ENCODE data around the gene ANKRD33. TPM values are rescaled to one million over a fixed set of nuclear protein-coding genes. Genes with fewer than 3 reads are reported as not detected.

Gene ANKRD33
- not detected for total RNA-seq
- polyA plus RNA-seq = not detected

- no peak for FAIRE-seq
- peak in 3 of 6 donors; percentile 48 to 74 (median 70) for DNase-seq
- H3K27me3 ChIP-seq = peaks cover 0 to 5% (median 0%) of the 10 kb centered on the region in 4 donors
- intact Hi-C loops (cut with DNase I) = no loop called here
- WGBS, 2 donors = 42 to 45% methylated on average over 39 to 41 of the region's 41 CpGs
- H3K27ac ChIP-seq = no peak within 1 kb of the TSS
- H3K36me3 ChIP-seq = no peaks in the 10 kb centered on the region
- peaks cover 0 to 9% (median 0%) of the 10 kb centered on the region in 3 donors for H3K4me1 ChIP-seq
- ATAC-seq = peak; percentile 33 to 68 (median 54)
- TF ChIP-seq CTCF (IDR thresholded peaks at IDR 0.05) = no peak
- no peak within 1 kb of the TSS for H3K4me3 ChIP-seq
- H3K9me3 ChIP-seq = no peaks in the 10 kb centered on the region
Observed at GRCh38 chr12:51887476-51888315, at the start of gene ANKRD33. Gene ANKRD33 (plus strand): TSS chr12:51888103. CDS start chr12:51888187, 84 bp downstream.

GRCh38 chr12:51838762-51839161, 49.1 kb upstream of the ANKRD33 start:
- no peak for DNase-seq
- intact Hi-C loops (cut with DNase I) = no loop called here
- WGBS, 2 donors = 68 to 69% methylated on average over 4 of the region's 4 CpGs
- no peak for ATAC-seq
- H3K4me3 ChIP-seq = no peak overlapping the region
- H3K27ac ChIP-seq = no peak overlapping the region
- no peaks in the 10 kb centered on the region for H3K36me3 ChIP-seq
- H3K27me3 ChIP-seq = no peaks in the 10 kb centered on the region
- FAIRE-seq = no peak
- TF ChIP-seq CTCF (IDR thresholded peaks at IDR 0.05) = no peak
- H3K9me3 ChIP-seq = no peaks in the 10 kb centered on the region
- no peaks in the 10 kb centered on the region for H3K4me1 ChIP-seq

- intact Hi-C loops (cut with DNase I) = no loop called here
- H3K4me3 ChIP-seq = no peak overlapping the region
- no peak for TF ChIP-seq CTCF (IDR thresholded peaks at IDR 0.05)
- no peaks in the 10 kb centered on the region for H3K36me3 ChIP-seq
- H3K27ac ChIP-seq = no peak overlapping the region
- 65 to 71% methylated on average over 5 of the region's 5 CpGs for WGBS, 2 donors
- no peaks in the 10 kb centered on the region for H3K9me3 ChIP-seq
- DNase-seq = no peak
- H3K4me1 ChIP-seq = no peaks in the 10 kb centered on the region
- ATAC-seq = no peak
- no peak for FAIRE-seq
- H3K27me3 ChIP-seq = no peaks in the 10 kb centered on the region
Observed at GRCh38 chr12:51839310-51839947, 48.5 kb upstream of the ANKRD33 start.

- WGBS, 2 donors = 76 to 86% methylated on average over 6 of the region's 6 CpGs
- H3K27me3 ChIP-seq = peaks cover 0 to 4% (median 0%) of the 10 kb centered on the region in 4 donors
- FAIRE-seq = no peak
- no peak for TF ChIP-seq CTCF (IDR thresholded peaks at IDR 0.05)
- no peaks in the 10 kb centered on the region for H3K36me3 ChIP-seq
- H3K27ac ChIP-seq = no peak overlapping the region
- no peak overlapping the region for H3K4me3 ChIP-seq
- H3K4me1 ChIP-seq = no peaks in the 10 kb centered on the region
- no peak for DNase-seq
- intact Hi-C loops (cut with DNase I) = no loop called here
- no peak for ATAC-seq
- no peaks in the 10 kb centered on the region for H3K9me3 ChIP-seq
Observed at GRCh38 chr12:51840966-51841365, 46.9 kb upstream of the ANKRD33 start.

All from pancreas (tissue), 10 donors.